ENCODE measurements around the gene DENND5B.
"Not testable (repeated sequence)": the region's sequence is repeated elsewhere in the genome, so short reads cannot be mapped to it uniquely, and the experiment has no call there.

Gene DENND5B

DNA sequence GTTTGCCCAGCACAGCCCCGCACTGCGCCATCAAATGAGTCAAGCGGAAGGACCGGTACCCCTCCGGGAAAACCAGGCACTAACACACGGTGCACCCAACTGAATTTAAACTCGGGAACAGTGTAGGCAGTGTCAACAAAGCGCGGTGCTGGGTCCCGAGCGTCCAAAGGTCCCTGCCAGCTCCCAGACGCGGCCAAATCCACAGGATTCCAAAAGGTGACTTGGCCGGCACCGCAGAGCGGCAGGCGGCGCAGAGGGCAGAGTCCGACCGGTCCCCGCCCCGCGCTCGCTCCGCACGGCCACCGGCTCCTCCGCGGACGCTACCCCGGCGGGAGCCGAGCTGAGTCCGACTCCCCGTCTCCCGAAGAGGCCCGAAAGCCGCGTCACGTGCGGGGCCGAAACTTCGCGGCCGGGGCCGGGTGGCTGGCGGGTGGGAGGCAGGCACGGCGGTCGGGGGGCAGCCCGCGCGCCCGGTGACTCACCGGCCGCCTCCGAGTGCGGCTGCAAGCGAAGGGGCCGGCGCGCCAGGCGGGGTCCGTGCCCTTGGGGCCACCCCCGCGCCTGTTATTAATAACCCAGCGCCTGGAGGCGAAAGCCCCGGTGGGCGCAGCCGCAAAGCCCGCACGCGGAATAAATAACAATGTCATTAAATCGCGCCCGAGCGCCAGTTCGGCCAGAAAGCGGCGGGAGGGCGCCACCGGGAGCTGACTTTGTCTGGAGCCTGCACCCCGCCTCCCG is 863 bp downstream of the DENND5B start:
- peak; percentile 92 for DNase-seq

DNA sequence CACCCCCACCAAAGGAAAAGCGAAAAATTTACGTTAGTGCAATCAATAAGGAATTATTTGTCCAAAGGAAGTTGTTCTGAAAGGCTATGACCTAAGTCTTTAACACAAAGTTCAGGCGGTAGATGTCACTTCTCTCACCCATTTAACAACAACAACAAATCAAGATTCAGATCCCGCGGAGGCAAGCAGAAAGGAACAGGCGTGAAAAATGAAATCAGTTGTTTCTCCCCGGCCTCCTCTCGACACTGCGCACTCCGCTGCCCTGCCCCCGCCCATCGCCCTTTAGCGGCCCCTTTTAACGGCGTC is 1.4 kb downstream of the DENND5B start:
- DNase-seq, result no peak

DNA sequence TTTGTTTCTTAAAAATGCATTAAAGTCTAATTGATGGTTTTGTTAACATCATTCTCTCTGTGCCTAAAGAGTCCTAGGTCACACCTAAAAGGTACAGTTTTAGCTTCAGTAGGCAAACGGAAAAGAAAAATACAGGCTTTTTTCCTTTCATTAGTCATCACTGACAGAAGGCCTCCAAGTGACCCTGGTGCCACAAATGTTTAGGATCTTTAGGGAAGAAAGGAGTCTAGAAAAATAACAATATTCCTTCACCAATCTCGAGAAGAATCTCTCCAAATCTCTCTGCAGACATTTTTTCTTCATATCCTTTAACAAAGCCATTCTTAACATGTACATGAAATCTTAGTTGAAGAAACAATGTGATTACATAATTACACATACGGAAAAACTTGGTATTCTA is 2.0 kb downstream of the DENND5B start:
- no peak for DNase-seq

DNA sequence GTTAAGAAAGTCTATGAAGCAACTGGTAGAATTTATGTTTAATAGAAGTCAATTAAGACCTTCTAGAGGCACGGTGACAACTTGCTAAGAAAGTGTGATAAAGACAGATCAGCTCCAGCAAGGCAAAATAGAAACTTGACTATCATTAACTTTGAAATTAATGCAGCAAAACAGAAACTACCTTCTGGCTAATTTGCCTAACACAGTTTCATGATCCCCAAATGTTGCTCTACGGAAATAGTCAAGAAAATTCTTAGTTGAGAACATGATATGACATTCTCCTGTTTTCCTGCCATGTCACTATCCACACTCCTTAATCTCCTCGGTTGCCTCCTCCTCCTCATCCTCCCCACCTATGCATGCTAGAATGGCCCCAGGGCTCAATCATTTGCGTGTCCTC is 4.2 kb downstream of the DENND5B start:
- no peak for DNase-seq

DNA sequence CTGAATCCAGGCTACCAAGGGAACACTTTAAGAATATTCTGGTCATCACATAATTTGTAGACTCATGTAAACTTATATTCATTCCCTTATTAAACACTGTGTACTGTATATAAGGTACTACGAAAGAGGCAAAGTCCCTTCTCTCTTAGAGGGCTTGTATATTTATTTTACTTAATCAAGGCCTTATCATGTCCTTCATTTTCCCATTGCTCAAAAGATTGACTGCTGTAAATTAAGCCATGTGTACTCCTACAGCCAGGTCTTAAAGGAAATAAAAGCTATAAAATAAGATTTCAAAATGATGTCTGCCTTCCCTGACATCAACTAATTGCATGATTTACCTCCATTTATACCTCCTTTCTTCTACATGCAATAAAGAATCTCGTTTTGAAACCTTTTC is 5.0 kb downstream of the DENND5B start:
- DNase-seq, result no peak

DNA sequence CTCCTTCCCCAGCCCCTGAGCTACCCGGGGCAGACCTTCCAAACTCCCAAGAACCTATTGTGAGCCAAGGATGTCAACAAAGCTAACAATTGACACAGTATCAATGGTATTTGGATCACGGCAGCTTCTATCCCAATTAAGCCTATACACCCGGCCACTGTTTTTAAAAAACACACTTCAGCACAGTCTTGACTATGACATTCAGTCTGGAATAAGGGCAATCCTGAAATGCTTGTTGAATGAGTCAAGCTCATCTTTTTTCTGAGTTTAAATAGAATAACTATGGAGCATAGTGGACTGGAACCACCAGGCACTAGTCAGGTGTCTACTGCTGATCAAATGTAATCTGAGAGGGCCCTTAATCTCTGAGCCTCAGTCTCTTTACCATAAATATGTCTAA is 5.7 kb downstream of the DENND5B start:
- DNase-seq, result no peak

DNA sequence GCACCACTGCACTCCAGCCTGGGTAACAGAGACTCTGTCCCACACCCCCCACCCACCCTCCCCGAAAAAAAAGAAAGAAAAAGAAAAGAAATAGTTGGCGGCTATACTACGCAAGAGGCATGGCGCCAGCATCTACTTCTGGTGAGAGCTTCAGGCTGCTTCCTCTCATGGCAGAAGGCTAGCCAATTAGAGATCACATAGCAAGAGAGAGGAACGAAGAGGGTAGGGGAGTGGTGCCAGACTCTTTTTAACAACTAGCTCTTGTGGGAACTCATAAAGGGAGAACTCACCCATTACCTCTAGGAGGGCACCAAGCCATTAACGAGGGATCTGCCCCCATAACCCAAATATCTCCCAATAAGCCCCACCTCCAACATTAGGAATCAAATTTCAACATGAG is 6.2 kb downstream of the DENND5B start:
- DNase-seq, result no peak

DNA sequence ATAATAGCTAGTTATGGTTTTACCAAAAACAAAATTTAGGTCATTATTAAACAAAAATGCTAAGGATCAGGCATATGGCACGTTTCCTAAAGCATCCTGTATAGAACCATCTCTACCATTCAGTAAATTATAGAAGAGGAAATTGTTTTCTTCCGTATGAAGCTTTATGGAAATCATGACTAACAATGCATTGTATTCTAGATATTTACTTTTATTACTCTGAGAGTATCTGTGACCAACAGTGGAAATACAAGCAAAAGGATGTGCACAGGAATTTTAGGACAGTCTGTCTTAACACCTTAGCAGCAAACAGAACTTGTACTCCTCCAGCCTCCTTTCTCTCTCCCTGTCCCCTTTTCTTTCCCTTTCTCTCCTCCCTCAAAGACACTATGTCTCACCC is 7.1 kb downstream of the DENND5B start:
- DNase-seq, result no peak

DNA sequence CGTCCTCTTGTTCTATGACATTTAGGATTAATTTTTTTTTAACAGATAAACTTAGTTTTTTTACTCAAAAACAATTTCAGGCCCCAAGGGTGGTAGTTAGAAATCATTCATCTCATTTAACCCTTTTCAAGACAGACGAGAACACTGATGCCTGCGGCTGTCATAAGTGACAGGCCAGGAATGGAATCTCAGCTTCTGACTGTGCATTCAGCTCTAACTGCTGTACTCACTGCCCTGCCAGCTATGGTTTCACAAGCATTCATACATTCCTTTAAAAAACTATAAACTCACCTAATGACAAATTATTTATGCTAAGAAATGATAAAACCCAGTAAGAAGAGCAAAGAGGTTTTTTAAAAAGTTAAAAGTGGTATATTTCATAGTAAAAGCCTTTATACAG is 8.8 kb downstream of the DENND5B start:
- DNase-seq, result no peak

DNA sequence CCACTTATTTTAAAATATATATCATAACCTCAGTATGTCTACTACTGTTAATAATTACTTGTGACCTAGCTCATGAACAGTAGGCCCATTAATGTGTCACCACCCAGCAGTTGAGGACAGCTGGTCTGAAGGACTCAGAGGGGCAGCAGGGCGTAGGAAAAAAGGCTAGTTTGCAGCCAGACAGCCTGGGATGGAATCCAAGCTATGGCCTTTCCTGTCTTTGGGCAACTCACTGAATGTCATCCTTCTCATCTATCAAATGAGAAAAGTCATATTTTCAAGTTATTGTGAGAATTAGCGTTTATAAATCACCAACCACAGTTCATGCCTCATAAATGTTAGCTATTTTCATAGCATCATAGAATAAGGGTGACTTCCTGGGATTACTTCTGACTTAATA is 12.3 kb downstream of the DENND5B start:
- DNase-seq, result no peak

DNA sequence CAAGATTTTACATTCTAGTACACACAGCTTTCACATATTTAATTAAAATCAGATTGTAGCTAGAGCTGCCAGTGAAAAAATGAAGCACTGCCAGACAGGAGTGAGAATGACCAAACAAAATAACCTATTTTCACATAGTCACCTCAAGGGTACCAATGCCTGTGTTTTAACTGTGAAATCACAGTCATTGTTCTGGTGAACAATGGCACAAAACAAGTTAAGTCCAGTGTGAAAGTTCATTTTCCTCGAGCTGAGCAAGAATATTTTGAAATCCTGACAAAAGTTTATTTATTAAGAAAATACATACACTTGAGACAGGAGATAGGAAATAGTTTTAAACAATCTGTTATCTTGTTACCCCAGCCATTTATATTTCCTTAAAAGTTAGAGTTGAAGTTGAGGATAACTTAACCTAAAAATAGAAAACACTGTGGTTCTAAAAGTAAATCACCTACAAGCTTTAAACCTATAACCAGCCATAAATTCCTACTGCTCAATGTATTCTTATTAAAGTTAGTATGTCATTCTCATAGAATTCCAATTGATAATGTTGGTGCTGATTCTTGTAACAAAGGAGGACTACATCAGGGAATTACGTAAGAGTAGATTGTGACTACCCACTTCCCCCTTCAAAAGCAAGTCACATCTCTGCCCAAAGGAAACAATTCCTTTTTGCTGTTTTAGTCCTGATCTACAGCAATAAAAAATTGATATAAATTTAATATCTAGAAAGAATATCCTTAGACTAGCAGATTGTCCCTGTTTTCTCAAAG is 15.9 kb downstream of the DENND5B start:
- DNase-seq, result no peak

DNA sequence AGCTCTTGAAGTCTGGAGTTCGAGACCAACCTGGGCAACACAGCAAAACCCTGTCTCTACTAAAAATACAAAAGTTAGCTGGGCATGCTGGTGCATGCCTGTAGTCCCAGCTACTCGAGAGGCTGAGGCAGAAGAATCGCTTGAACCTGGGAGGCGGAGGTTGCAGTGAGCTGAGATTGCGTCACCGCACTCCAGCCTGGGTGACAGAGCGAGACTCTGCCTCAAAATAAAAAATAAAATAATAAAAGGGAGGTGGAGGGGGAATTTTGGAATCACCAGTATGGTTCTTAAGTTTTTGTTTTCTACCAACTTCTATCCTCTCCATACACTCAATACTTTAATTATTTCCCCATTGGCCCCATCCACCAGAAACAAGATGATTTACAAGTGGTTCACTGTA is 16.6 kb downstream of the DENND5B start:
- DNase-seq, result not testable (repeated sequence)

DNA sequence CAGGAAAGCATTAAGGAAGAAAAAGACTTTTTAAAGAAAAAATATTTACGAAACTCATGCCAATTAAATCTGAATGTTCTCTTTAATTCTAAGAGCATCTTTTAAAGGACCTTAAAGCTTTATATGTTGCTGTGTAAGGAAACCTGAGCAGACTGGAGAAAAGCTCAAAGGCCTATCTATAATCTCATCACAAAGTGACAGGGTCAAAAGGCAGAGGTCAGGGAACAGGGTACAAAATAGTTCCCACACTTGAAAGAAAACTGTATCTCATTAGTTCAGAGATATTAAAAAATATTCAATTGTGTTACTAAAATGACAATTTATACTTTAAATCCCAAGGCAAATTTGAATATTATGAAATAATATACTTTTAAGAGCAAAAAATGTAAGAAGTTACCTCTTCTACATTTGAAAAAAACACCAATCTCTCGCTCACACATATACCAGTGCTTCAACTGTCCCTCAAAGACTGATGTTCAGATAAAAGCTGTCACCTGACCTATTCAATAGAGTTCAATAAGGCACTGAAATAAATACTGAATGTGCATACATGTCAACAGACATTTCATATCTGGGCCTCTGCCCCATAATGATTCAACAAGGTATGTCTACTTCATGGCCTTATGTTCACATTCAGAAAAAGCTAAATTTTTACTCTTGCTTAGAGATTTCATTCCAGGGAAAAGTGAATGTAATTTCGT is 17.9 kb downstream of the DENND5B start:
- no peak for DNase-seq

DNA sequence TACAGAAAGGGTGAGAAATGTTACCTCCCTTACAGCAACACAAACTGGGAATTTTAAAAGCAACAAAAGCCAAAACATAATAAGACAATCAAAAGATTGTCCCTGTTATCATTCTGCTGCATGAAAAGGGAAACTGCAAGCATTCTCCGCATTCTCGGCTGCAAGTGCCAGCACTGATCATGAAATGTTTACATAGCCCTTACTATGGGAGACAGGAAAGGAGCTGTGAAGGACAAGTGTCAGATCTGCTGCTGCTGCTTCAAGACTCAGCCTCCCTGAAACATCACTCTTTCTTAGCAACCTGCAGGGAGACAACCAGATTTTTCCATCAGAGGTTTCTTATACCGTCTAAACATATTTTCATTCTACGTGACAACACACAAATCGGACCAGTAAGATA is 20.1 kb downstream of the DENND5B start:
- DNase-seq, result peak; percentile 65

DNA sequence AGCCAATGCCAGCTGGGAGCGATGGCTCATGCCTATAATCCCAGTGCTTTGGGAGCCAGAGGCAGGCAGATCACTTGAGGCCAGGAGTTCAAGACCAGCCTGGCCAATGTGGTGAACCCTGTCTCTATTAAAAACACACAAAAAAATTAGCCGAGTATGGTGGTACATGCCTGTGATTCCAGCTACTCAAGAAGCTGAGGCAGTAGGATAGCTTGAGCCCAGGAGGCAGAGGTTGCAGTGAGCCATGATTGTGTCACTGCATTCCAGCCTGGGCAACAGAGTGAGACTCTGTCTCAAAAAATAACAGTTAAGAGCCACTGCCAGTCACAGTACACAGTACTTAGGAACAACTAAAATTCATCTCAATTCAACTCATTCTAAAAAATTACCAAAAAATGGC is 21.4 kb downstream of the DENND5B start:
- DNase-seq, result not testable (repeated sequence)

DNA sequence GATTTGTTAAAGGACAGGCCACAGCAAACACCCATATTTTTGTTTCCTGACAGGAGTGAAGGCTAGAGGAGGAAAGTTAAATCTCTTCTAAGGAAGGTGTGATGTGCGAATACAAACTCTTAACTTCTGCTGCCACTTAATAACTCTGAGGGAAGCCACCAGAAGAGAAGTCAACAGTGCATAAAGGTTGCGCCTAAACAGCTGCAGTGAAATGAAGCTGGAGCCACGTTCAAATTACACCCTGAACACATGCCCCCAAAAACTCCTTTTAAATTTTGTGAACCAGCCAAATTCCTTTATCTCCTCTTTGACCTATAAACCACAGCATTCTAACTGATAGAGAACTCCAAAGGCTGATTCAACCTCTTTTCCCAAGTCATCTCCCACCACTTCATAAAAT is 22.4 kb downstream of the DENND5B start:
- DNase-seq, result no peak

DNA sequence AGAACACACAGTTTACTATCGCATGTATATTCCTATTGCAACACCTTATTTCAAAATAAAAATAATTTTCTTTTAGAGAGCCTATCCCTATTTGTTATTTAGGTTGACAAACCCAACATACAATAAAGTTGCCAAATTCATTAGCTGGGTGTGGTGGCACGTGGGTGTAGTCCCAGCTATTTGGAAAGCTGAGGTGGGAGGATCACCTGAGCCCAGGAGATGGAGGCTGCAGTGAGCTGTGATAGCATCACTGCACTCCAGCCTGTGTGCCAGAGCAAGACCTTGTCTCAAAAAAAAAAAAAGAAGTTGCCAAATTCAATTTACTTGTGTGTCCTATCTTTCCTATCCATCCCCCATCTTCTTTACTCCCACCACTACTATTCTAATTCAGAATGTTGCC is 23.9 kb downstream of the DENND5B start:
- no peak for DNase-seq

DNA sequence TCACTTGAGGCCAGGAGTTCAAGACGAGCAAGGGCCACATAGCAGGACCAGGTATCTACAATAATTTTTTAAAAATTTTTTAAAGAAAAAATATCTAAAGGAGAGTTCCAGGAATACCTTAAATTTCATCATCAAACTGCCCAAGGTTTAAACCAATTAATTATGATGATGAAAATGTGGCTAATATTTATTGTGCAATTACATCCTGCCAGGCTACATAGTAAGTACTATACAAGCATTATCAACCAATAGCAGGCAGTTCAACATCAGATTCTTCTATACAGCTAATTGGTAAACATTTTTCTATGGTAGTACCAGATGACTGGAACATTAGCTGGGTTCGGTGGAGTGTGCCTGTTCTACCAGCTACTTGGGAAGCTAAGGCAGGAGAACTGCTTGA is 24.4 kb downstream of the DENND5B start:
- DNase-seq, result no peak

DNA sequence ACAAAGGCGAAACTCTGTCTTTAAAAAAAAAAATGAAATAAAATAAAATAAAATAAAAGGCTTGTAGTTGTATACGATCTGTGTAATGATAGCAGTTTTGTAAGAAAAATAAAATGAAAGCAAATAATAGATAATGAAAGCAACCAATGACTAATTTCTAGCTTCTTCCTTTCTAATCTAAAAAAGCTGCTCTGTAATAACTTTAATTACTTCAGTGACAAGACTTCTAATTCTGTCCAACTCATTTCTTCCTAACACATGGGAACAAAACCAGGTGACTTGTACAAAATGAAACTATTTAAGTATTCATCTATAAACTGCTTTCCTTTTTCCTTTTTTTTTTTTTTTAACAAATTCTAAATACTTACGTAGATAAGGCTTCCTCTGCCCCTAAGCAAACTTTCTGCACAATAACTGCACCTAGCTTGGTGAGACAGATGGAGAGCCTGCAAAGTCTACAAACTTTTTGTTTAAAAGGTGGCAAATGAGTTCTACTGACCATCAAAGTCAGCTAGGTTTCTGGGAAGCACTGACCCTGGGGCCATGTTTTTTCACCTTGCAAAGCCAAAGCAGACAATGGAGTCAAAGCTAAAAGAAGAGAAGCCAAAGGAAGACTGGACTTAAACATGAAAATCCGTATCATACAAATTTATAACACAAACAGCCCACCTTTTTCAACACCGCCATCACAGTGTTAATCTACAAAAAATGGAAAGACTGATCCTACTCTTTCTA is 28.2 kb downstream of the DENND5B start:
- no peak for DNase-seq

DNA sequence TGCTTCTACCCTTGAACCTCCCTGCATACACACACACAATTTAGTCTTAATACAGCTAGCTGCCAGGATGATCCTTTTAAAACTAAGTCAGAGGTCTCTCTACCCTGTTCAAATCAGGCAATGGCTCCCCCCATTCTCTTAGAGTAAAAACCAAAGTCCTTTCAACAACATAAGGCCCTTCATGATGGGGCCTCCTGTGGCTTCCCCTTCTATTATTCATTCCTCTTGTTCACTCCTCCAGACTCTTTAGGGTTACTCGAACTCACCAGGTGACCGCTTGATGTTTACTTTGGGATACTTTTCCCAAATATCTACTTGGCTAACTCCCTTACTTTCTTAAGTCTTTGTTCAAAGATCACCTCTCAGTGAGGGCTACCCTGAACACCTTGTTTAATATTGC is 30.4 kb downstream of the DENND5B start:
- no peak for DNase-seq

DNA sequence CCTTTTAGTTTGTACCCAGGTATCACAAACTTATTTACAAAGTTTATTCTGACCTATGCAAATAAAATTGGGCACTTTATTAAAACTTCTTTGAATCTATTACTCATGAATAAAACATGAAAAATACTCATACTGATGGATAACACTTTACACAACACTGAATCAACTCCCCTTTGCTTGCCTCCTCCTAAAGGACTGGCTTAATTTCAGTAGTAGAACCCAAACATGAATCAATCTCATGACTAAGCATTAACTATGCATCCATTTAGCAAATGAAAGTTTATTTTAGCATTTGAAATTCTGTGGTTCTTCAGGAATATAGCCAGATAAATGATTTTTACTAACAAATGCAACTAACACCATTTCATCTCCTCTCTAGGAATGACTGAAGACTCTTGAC is 32.4 kb downstream of the DENND5B start:
- DNase-seq, result no peak

DNA sequence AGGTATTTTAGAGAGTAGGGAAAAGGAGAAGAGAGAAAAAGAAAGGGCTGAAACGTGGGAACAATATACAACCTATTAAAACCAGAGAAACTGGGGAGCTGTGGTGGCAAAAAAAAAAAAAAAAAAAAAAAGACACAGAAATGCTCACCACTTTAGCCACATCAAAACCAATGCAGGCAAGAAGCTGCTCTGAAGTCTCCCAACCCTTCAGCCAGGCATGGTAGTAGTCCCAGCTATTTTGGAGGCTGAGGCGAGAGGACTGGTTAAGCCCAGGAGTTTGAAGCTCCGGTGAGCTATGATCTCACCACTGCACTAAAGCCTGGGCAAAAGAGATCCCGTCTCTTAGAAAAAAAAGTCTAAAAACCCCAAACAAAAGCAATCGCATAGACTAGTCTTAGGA is 33.2 kb downstream of the DENND5B start:
- DNase-seq, result no peak

DNA sequence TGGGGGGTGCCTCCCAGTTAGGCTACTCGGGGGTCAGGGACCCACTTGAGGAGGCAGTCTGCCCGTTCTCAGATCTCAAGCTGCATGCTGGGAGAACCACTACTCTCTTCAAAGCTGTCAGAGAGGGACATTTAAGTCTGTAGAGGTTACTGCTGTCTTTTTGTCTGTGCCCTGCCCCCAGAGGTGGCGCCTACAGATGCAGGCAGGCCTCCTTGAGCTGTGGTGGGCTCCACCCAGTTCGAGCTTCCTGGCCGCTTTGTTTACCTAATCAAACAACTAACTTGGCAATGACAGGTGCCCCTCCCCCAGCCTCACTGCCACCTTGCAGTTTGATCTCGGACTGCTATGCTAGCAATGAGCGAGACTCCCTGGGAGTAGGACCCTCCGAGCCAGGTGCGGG is 35.5 kb downstream of the DENND5B start:
- not testable (repeated sequence) for DNase-seq

DNA sequence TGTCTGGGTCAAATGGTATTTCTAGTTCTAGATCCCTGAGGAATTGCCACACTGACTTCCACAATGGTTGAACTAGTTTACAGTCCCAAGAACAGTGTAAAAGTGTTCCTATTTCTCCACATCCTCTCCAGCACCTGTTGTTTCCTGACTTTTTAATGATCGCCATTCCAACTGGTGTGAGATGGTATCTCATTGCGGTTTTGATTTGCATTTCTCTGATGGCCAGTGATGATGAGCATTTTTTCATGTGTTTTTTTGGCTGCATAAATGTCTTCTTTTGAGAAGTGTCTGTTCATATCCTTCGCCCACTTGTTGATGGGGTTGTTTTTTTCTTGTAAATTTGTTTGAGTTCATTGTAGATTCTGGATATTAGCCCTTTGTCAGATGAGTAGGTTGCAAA is 40.3 kb downstream of the DENND5B start:
- not testable (repeated sequence) for DNase-seq

Data from islet precursor cell (in vitro differentiated cells).